ENCODE data around the gene ATOH1.

ATOH1 gene

GRCh38 chr4:93852680-93853079 is 24.1 kb downstream of the ATOH1 start:
- H3K9me3 ChIP-seq (ENCODE audit: low read length), result no peaks in the 10 kb centered on the region
- H3K4me1 ChIP-seq (ENCODE audit: insufficient read depth, low read length), result no peaks in the 10 kb centered on the region
- peaks cover 3% of the 10 kb centered on the region for H3K27me3 ChIP-seq (ENCODE audit: insufficient read depth, low read length)
- H3K36me3 ChIP-seq (ENCODE audit: insufficient read depth, low read length), result no peaks in the 10 kb centered on the region
- no peak overlapping the region for H3K4me3 ChIP-seq (ENCODE audit: low read length)
- H2AFZ ChIP-seq (ENCODE audit: low read depth, low read length), result no peak overlapping the region

- H3K4me1 ChIP-seq (ENCODE audit: insufficient read depth, low read length), result no peaks in the 10 kb centered on the region
Observed at GRCh38 chr4:93855926-93856325, 27.4 kb downstream of the ATOH1 start.

GRCh38 chr4:93865650-93866049 is 37.1 kb downstream of the ATOH1 start:
- H3K9me3 ChIP-seq (ENCODE audit: low read length), result no peaks in the 10 kb centered on the region

More at GRCh38 chr4:93855926-93856325, 27.4 kb downstream of the ATOH1 start:
- H3K27me3 ChIP-seq (ENCODE audit: insufficient read depth, low read length), result peaks cover 3% of the 10 kb centered on the region
- no peaks in the 10 kb centered on the region for H3K36me3 ChIP-seq (ENCODE audit: insufficient read depth, low read length)
- no peaks in the 10 kb centered on the region for H3K9me3 ChIP-seq (ENCODE audit: low read length)
- H2AFZ ChIP-seq (ENCODE audit: low read depth, low read length), result no peak overlapping the region
- H3K4me3 ChIP-seq (ENCODE audit: low read length), result no peak overlapping the region

GRCh38 chr4:93867416-93868001 is 39.0 kb downstream of the ATOH1 start:
- Histone ChIP-seq H3K4me3 (ENCODE audit: low read length) (no peak overlapping the region), H3K36me3 (ENCODE audit: insufficient read depth, low read length) (no peaks in the 10 kb centered on the region), H2AFZ (ENCODE audit: low read depth, low read length) (no peak overlapping the region), H3K4me1 (ENCODE audit: insufficient read depth, low read length) (no peaks in the 10 kb centered on the region), H3K27me3 (ENCODE audit: insufficient read depth, low read length) (peaks cover 3% of the 10 kb centered on the region), H3K9me3 (ENCODE audit: low read length) (no peaks in the 10 kb centered on the region)

More at GRCh38 chr4:93865650-93866049, 37.1 kb downstream of the ATOH1 start:
- no peaks in the 10 kb centered on the region for H3K36me3 ChIP-seq (ENCODE audit: insufficient read depth, low read length)
- no peak overlapping the region for H3K4me3 ChIP-seq (ENCODE audit: low read length)
- no peak overlapping the region for H2AFZ ChIP-seq (ENCODE audit: low read depth, low read length)
- H3K4me1 ChIP-seq (ENCODE audit: insufficient read depth, low read length), result no peaks in the 10 kb centered on the region
- peaks cover 3% of the 10 kb centered on the region for H3K27me3 ChIP-seq (ENCODE audit: insufficient read depth, low read length)

GRCh38 chr4:93870876-93871458 is 42.4 kb downstream of the ATOH1 start:
- Histone ChIP-seq H3K4me1 (ENCODE audit: insufficient read depth, low read length) (no peaks in the 10 kb centered on the region), H2AFZ (ENCODE audit: low read depth, low read length) (no peak overlapping the region), H3K27me3 (ENCODE audit: insufficient read depth, low read length) (peaks cover 3% of the 10 kb centered on the region), H3K36me3 (ENCODE audit: insufficient read depth, low read length) (no peaks in the 10 kb centered on the region), H3K4me3 (ENCODE audit: low read length) (no peak overlapping the region), H3K9me3 (ENCODE audit: low read length) (no peaks in the 10 kb centered on the region)

GRCh38 chr4:93876754-93877153 is 48.2 kb downstream of the ATOH1 start:
- no peaks in the 10 kb centered on the region for H3K9me3 ChIP-seq (ENCODE audit: low read length)
- H3K27me3 ChIP-seq (ENCODE audit: insufficient read depth, low read length), result no peaks in the 10 kb centered on the region
- no peak overlapping the region for H3K4me3 ChIP-seq (ENCODE audit: low read length)
- H2AFZ ChIP-seq (ENCODE audit: low read depth, low read length), result no peak overlapping the region
- H3K4me1 ChIP-seq (ENCODE audit: insufficient read depth, low read length), result no peaks in the 10 kb centered on the region
- no peaks in the 10 kb centered on the region for H3K36me3 ChIP-seq (ENCODE audit: insufficient read depth, low read length)

- no peak overlapping the region for H2AFZ ChIP-seq (ENCODE audit: low read depth, low read length)
- no peaks in the 10 kb centered on the region for H3K27me3 ChIP-seq (ENCODE audit: insufficient read depth, low read length)
- no peaks in the 10 kb centered on the region for H3K4me1 ChIP-seq (ENCODE audit: insufficient read depth, low read length)
- no peaks in the 10 kb centered on the region for H3K9me3 ChIP-seq (ENCODE audit: low read length)
- H3K4me3 ChIP-seq (ENCODE audit: low read length), result no peak overlapping the region
- no peaks in the 10 kb centered on the region for H3K36me3 ChIP-seq (ENCODE audit: insufficient read depth, low read length)
Observed at GRCh38 chr4:93878566-93878965, 50.0 kb downstream of the ATOH1 start.

GRCh38 chr4:93879919-93880318 is 51.4 kb downstream of the ATOH1 start:
- Histone ChIP-seq H3K36me3 (ENCODE audit: insufficient read depth, low read length) (no peaks in the 10 kb centered on the region), H3K4me3 (ENCODE audit: low read length) (no peak overlapping the region), H3K4me1 (ENCODE audit: insufficient read depth, low read length) (no peaks in the 10 kb centered on the region), H2AFZ (ENCODE audit: low read depth, low read length) (no peak overlapping the region), H3K27me3 (ENCODE audit: insufficient read depth, low read length) (no peaks in the 10 kb centered on the region), H3K9me3 (ENCODE audit: low read length) (no peaks in the 10 kb centered on the region)

All from neuron (in vitro differentiated cells).